Measurements from ENCODE around the gene ADAM12.

DNA sequence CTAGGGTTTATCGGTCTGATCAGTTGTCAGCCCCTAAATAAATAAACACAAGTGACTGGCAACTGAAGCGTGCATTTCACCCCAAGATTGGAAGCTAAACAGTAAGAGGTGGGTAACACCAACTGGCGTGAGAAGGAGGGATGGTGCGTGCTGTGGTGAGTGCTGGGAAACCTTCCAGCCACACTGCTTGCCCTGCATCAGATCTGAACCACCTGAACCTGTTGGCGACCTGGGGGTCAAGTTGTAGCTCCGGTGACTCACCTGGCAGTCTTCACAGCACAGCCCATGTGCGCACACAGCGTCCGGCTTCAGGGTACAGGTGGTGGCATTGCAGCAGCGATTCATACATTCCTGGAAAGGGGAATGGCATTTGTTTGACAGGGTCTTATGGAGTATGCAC is 321.8 kb downstream of the ADAM12 start:
- TF ChIP-seq POLR2AphosphoS5 (IDR thresholded peaks at IDR 0.05; ENCODE audit: low read depth, low read length), result no peak
- TF ChIP-seq EZH2phosphoT487 (IDR thresholded peaks at IDR 0.05; ENCODE audit: borderline replicate concordance), result no peak
- no peak for TF ChIP-seq SIN3A (IDR thresholded peaks at IDR 0.05; ENCODE audit: low read depth)
- no peak for TF ChIP-seq REST (IDR thresholded peaks at IDR 0.05; ENCODE audit: low read depth)
- TF ChIP-seq, protein P1, sequence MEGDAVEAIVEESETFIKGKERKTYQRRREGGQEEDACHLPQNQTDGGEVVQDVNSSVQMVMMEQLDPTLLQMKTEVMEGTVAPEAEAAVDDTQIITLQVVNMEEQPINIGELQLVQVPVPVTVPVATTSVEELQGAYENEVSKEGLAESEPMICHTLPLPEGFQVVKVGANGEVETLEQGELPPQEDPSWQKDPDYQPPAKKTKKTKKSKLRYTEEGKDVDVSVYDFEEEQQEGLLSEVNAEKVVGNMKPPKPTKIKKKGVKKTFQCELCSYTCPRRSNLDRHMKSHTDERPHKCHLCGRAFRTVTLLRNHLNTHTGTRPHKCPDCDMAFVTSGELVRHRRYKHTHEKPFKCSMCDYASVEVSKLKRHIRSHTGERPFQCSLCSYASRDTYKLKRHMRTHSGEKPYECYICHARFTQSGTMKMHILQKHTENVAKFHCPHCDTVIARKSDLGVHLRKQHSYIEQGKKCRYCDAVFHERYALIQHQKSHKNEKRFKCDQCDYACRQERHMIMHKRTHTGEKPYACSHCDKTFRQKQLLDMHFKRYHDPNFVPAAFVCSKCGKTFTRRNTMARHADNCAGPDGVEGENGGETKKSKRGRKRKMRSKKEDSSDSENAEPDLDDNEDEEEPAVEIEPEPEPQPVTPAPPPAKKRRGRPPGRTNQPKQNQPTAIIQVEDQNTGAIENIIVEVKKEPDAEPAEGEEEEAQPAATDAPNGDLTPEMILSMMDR (IDR thresholded peaks at IDR 0.05 in 2 of 3, conservative IDR thresholded peaks at IDR 0.05 in 1 of 3; ENCODE audit: borderline replicate concordance in 1 of 3, insufficient read depth in 1 of 3, low read depth in 2 of 3, low read length in 2 of 3), result no peak
